ENCODE measurements around the gene TESK2.

Gene TESK2

GRCh38 chr1:45317166-45317565, 173.8 kb downstream of the TESK2 start:
- Histone ChIP-seq H3K27me3 (replicated peaks in 2 of 5; ENCODE audit: control insufficient read depth in 4 of 5, insufficient read depth in 5 of 5, low read length in 4 of 5) (no peaks in the 10 kb centered on the region), H3K36me3 (ENCODE audit: control insufficient read depth in 4 of 4, insufficient read depth in 4 of 4, low read length in 3 of 4) (no peaks in the 10 kb centered on the region), H3K9me3 (ENCODE audit: control extremely low read depth in 1 of 5, control insufficient read depth in 4 of 5, insufficient read depth in 2 of 5, low read depth in 1 of 5, low read length in 4 of 5) (no peaks in the 10 kb centered on the region), H3K4me1 (ENCODE audit: control extremely low read depth in 1 of 4, control insufficient read depth in 4 of 4, insufficient read depth in 4 of 4, low read length in 3 of 4) (no peaks in the 10 kb centered on the region), H3K4me3 (ENCODE audit: control insufficient read depth in 1 of 7, extremely low read depth in 1 of 7, insufficient read depth in 4 of 7, low read depth in 2 of 7, low read length in 6 of 7) (no peak overlapping the region), H3K27ac (ENCODE audit: insufficient read depth in 1 of 2, low read depth in 1 of 2, low read length in 2 of 2, poor library complexity in 1 of 2, severe bottlenecking in 2 of 2) (no peak overlapping the region)
- CTCF ChIA-PET = no interaction called here
- POLR2A ChIA-PET = no interaction called here
- DNase-seq = no peak
- 100% methylated on average over 2 of the region's 4 CpGs for WGBS (ENCODE audit: insufficient coverage)

DNA sequence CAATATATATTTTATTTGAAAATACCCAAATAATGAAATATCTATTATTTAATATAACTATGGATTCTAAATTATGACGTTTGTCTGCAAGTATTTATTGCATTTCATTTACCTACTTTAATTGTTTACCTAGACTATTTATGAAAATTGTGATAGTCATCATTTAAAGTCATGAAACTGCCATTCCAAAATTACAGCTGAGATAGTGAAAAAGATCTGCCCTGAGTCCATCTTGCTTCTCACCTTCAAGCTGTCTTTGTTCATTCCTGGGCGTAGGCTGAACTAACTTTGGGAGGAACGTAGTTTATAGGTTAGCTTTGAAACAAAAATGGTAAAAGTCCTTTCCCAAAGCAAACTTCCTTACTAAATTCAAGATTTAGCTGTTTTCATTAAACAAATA, 176.7 kb downstream of the TESK2 start:
- ChIA-PET POLR2A (no interaction called here), CTCF (interaction anchor here (0.8 to 1.2 kb wide), 3 partner anchors 10 to 514 kb away, joined by 3 read pairs; partner anchors contain the start of gene PLK3)
- 100% methylated on average over 1 of the region's 3 CpGs for WGBS (ENCODE audit: insufficient coverage)
- H3K36me3 ChIP-seq (ENCODE audit: control insufficient read depth in 4 of 4, insufficient read depth in 4 of 4, low read length in 3 of 4) = no peaks in the 10 kb centered on the region
- no peaks in the 10 kb centered on the region for H3K9me3 ChIP-seq (ENCODE audit: control extremely low read depth in 1 of 5, control insufficient read depth in 4 of 5, insufficient read depth in 2 of 5, low read depth in 1 of 5, low read length in 4 of 5)
- no peaks in the 10 kb centered on the region for H3K4me1 ChIP-seq (ENCODE audit: control extremely low read depth in 1 of 4, control insufficient read depth in 4 of 4, insufficient read depth in 4 of 4, low read length in 3 of 4)
- DNase-seq = no peak
- H3K27me3 ChIP-seq (replicated peaks in 2 of 5; ENCODE audit: control insufficient read depth in 4 of 5, insufficient read depth in 5 of 5, low read length in 4 of 5) = no peaks in the 10 kb centered on the region
- no peak overlapping the region for H3K4me3 ChIP-seq (ENCODE audit: control insufficient read depth in 1 of 7, extremely low read depth in 1 of 7, insufficient read depth in 4 of 7, low read depth in 2 of 7, low read length in 6 of 7)
- H3K27ac ChIP-seq (ENCODE audit: insufficient read depth in 1 of 2, low read depth in 1 of 2, low read length in 2 of 2, poor library complexity in 1 of 2, severe bottlenecking in 2 of 2) = no peak overlapping the region

- ChIA-PET CTCF (interaction anchor here (1.0 to 18.6 kb wide), 2 partner anchors 25 to 291 kb away, joined by 3 to 402 read pairs; partner anchors contain the start of genes HECTD3 and UROD), POLR2A (no interaction called here)
- Histone ChIP-seq H3K27ac (ENCODE audit: insufficient read depth in 1 of 2, low read depth in 1 of 2, low read length in 2 of 2, poor library complexity in 1 of 2, severe bottlenecking in 2 of 2) (no peak overlapping the region), H3K9me3 (ENCODE audit: control extremely low read depth in 1 of 5, control insufficient read depth in 4 of 5, insufficient read depth in 2 of 5, low read depth in 1 of 5, low read length in 4 of 5) (no peaks in the 10 kb centered on the region), H3K36me3 (ENCODE audit: control insufficient read depth in 4 of 4, insufficient read depth in 4 of 4, low read length in 3 of 4) (no peaks in the 10 kb centered on the region), H3K4me1 (ENCODE audit: control extremely low read depth in 1 of 4, control insufficient read depth in 4 of 4, insufficient read depth in 4 of 4, low read length in 3 of 4) (peaks cover 2 to 24% (median 20%) of the 10 kb centered on the region in 4 experiments), H3K4me3 (ENCODE audit: control insufficient read depth in 1 of 7, extremely low read depth in 1 of 7, insufficient read depth in 4 of 7, low read depth in 2 of 7, low read length in 6 of 7) (no peak overlapping the region), H3K27me3 (replicated peaks in 2 of 5; ENCODE audit: control insufficient read depth in 4 of 5, insufficient read depth in 5 of 5, low read length in 4 of 5) (no peaks in the 10 kb centered on the region)
- WGBS (ENCODE audit: insufficient coverage) = no CpG with 5 or more reads among the region's 3 CpGs
- DNase-seq = no peak
These were observed 184.1 kb downstream of the TESK2 start for GRCh38 chr1:45306905-45307304.

GRCh38 chr1:45306319-45306718, 184.6 kb downstream of the TESK2 start:
- 84% methylated on average over 6 of the region's 8 CpGs for WGBS (ENCODE audit: insufficient coverage)
- ChIA-PET POLR2A (interaction anchor here (0.7 kb wide), 1 partner anchor 9 kb away, joined by 3 read pairs; no protein-coding TSS in a partner anchor), CTCF (interaction anchor here (1.8 to 18.6 kb wide), 3 partner anchors 28 to 290 kb away, joined by 4 to 402 read pairs (median 6); partner anchors contain the start of genes HECTD3, MUTYH, TOE1 and UROD)
- Histone ChIP-seq H3K9me3 (ENCODE audit: control extremely low read depth in 1 of 5, control insufficient read depth in 4 of 5, insufficient read depth in 2 of 5, low read depth in 1 of 5, low read length in 4 of 5) (no peaks in the 10 kb centered on the region), H3K27me3 (replicated peaks in 2 of 5; ENCODE audit: control insufficient read depth in 4 of 5, insufficient read depth in 5 of 5, low read length in 4 of 5) (no peaks in the 10 kb centered on the region), H3K4me3 (ENCODE audit: control insufficient read depth in 1 of 7, extremely low read depth in 1 of 7, insufficient read depth in 4 of 7, low read depth in 2 of 7, low read length in 6 of 7) (no peak overlapping the region), H3K4me1 (ENCODE audit: control extremely low read depth in 1 of 4, control insufficient read depth in 4 of 4, insufficient read depth in 4 of 4, low read length in 3 of 4) (peaks cover 2 to 24% (median 20%) of the 10 kb centered on the region in 4 experiments), H3K36me3 (ENCODE audit: control insufficient read depth in 4 of 4, insufficient read depth in 4 of 4, low read length in 3 of 4) (no peaks in the 10 kb centered on the region), H3K27ac (ENCODE audit: insufficient read depth in 1 of 2, low read depth in 1 of 2, low read length in 2 of 2, poor library complexity in 1 of 2, severe bottlenecking in 2 of 2) (no peak overlapping the region)
- peak in 2 of 3 donors; percentile 33 to 46 for DNase-seq

- WGBS (ENCODE audit: insufficient coverage) = 100% methylated on average over 10 of the region's 10 CpGs
- H3K4me3 ChIP-seq (ENCODE audit: control insufficient read depth in 1 of 7, extremely low read depth in 1 of 7, insufficient read depth in 4 of 7, low read depth in 2 of 7, low read length in 6 of 7) = no peak overlapping the region
- H3K27ac ChIP-seq (ENCODE audit: insufficient read depth in 1 of 2, low read depth in 1 of 2, low read length in 2 of 2, poor library complexity in 1 of 2, severe bottlenecking in 2 of 2) = no peak overlapping the region
- no peaks in the 10 kb centered on the region for H3K36me3 ChIP-seq (ENCODE audit: control insufficient read depth in 4 of 4, insufficient read depth in 4 of 4, low read length in 3 of 4)
- ChIA-PET CTCF (interaction anchor here (0.7 to 18.6 kb wide), 8 partner anchors 22 to 558 kb away, joined by 3 to 402 read pairs (median 4); partner anchors contain the start of genes HECTD3, HPDL, MUTYH and TOE1), POLR2A (interaction anchor here (0.5 kb wide), 1 partner anchor 18 kb away, joined by 3 read pairs; no protein-coding TSS in a partner anchor)
- no peaks in the 10 kb centered on the region for H3K27me3 ChIP-seq (replicated peaks in 2 of 5; ENCODE audit: control insufficient read depth in 4 of 5, insufficient read depth in 5 of 5, low read length in 4 of 5)
- DNase-seq = no peak
- peaks cover 2 to 24% (median 20%) of the 10 kb centered on the region in 4 experiments for H3K4me1 ChIP-seq (ENCODE audit: control extremely low read depth in 1 of 4, control insufficient read depth in 4 of 4, insufficient read depth in 4 of 4, low read length in 3 of 4)
- H3K9me3 ChIP-seq (ENCODE audit: control extremely low read depth in 1 of 5, control insufficient read depth in 4 of 5, insufficient read depth in 2 of 5, low read depth in 1 of 5, low read length in 4 of 5) = no peaks in the 10 kb centered on the region
These were observed 185.7 kb downstream of the TESK2 start for GRCh38 chr1:45305231-45305630.

GRCh38 chr1:45304311-45305081, 186.5 kb downstream of the TESK2 start:
- peaks cover 2 to 24% (median 20%) of the 10 kb centered on the region in 4 experiments for H3K4me1 ChIP-seq (ENCODE audit: control extremely low read depth in 1 of 4, control insufficient read depth in 4 of 4, insufficient read depth in 4 of 4, low read length in 3 of 4)
- 42% methylated on average over 10 of the region's 15 CpGs for WGBS (ENCODE audit: insufficient coverage)
- ChIA-PET POLR2A (interaction anchor here (1.3 kb wide), 1 partner anchor 583 kb away, joined by 8 read pairs; no protein-coding TSS in a partner anchor), CTCF (interaction anchor here (0.7 to 18.6 kb wide), 8 partner anchors 23 to 289 kb away, joined by 3 to 402 read pairs (median 4); partner anchors contain the start of genes AKR1A1, HECTD3, HPDL and MUTYH)
- H3K9me3 ChIP-seq (ENCODE audit: control extremely low read depth in 1 of 5, control insufficient read depth in 4 of 5, insufficient read depth in 2 of 5, low read depth in 1 of 5, low read length in 4 of 5) = no peaks in the 10 kb centered on the region
- H3K27me3 ChIP-seq (replicated peaks in 2 of 5; ENCODE audit: control insufficient read depth in 4 of 5, insufficient read depth in 5 of 5, low read length in 4 of 5) = no peaks in the 10 kb centered on the region
- DNase-seq = peak in 2 of 3 donors; percentile 17 to 23
- no peaks in the 10 kb centered on the region for H3K36me3 ChIP-seq (ENCODE audit: control insufficient read depth in 4 of 4, insufficient read depth in 4 of 4, low read length in 3 of 4)
- peak overlapping the region; percentile 69 to 88 for H3K27ac ChIP-seq (ENCODE audit: insufficient read depth in 1 of 2, low read depth in 1 of 2, low read length in 2 of 2, poor library complexity in 1 of 2, severe bottlenecking in 2 of 2)
- H3K4me3 ChIP-seq (ENCODE audit: control insufficient read depth in 1 of 7, extremely low read depth in 1 of 7, insufficient read depth in 4 of 7, low read depth in 2 of 7, low read length in 6 of 7) = peak overlapping the region; percentile 53 to 90 (median 70)
